Retinal pigment epithelial cell (primary cell): ENCODE measurements around the gene PLXNA4.

ENCODE experiments used
- DNase-seq: peaks from one replicate; pipeline ENCODE4 v3.0.0-alpha.2; 2010; ENCODE audit warnings: low read depth
- H3K4me3 ChIP-seq: 2 replicates; pipeline ENCODE4 v1.5.1; 2011; ENCODE audit warnings: mild to moderate bottlenecking, low read length, control low read depth, moderate library complexity
- CTCF ChIP-seq: conservative IDR thresholded peaks from 2 replicates; pipeline ENCODE4 v1.5.1; 2011; ENCODE audit warnings: low read depth, low read length, control low read depth, inconsistent platforms

Gene PLXNA4

GRCh38 chr7:132387596-132387995 is 188.7 kb downstream of the PLXNA4 start:
- no peak for DNase-seq
- no peak overlapping the region for H3K4me3 ChIP-seq
- TF ChIP-seq CTCF: no peak

GRCh38 chr7:132386201-132386681 is 190.0 kb downstream of the PLXNA4 start:
- TF ChIP-seq CTCF: no peak
- H3K4me3 ChIP-seq: no peak overlapping the region
- DNase-seq: no peak

- no peak overlapping the region for H3K4me3 ChIP-seq
- no peak for TF ChIP-seq CTCF
- no peak for DNase-seq
Measured at GRCh38 chr7:132383962-132384361, 192.3 kb downstream of the PLXNA4 start.

- no peak overlapping the region for H3K4me3 ChIP-seq
- DNase-seq: no peak
- no peak for TF ChIP-seq CTCF
Measured at GRCh38 chr7:132381742-132382472, 194.4 kb downstream of the PLXNA4 start.

GRCh38 chr7:132380059-132380458 is 196.2 kb downstream of the PLXNA4 start:
- H3K4me3 ChIP-seq: no peak overlapping the region
- DNase-seq: no peak
- no peak for TF ChIP-seq CTCF

- no peak overlapping the region for H3K4me3 ChIP-seq
- DNase-seq: no peak
- no peak for TF ChIP-seq CTCF
Measured at GRCh38 chr7:132379292-132379691, 197.0 kb downstream of the PLXNA4 start.
